Left lung (tissue), 10 donors: ENCODE results near the gene RNF38. TPM values are rescaled to one million over a fixed set of nuclear protein-coding genes. Genes with fewer than 3 reads are reported as not detected.

Source experiments
- ATAC-seq: fragments of 200-7000 bp; cut with Tn5 transposase; one replicate; pipeline ENCODE4 v1.9.1; 2020; ENCODE audit warnings: moderate library complexity
- DNase-seq, 4 donors: peaks; one replicate each; pipeline ENCODE4 v3.0.0-alpha.2; 2013 to 2020
- H3K27ac ChIP-seq, 2 donors: fragments of 200-600 bp; sonication (generic) in 1 of 2; one replicate each; pipeline versions ENCODE4 v1.5.0 to v1.8.0; 2020 to 2021
- H3K27me3 ChIP-seq, 2 donors: fragments of 200-600 bp; sonication (generic) in 1 of 2; one replicate each; pipeline versions ENCODE4 v1.5.0 to v1.8.0; 2020 to 2021
- H3K36me3 ChIP-seq, 2 donors: fragments of 200-600 bp; sonication (generic) in 1 of 2; one replicate each; pipeline versions ENCODE4 v1.5.0 to v1.8.0; 2020 to 2021
- H3K4me1 ChIP-seq, 2 donors: fragments of 200-600 bp; one replicate each; pipeline ENCODE4 v1.8.0; 2021
- H3K4me3 ChIP-seq, 2 donors: fragments of 200-600 bp; sonication (generic) in 1 of 2; one replicate each; pipeline versions ENCODE4 v1.5.0 to v1.8.0; 2020 to 2021; ENCODE audit warnings: mild to moderate bottlenecking in 1 of 2
- H3K9me3 ChIP-seq, 2 donors: fragments of 200-600 bp; sonication (generic) in 1 of 2; one replicate each; pipeline versions ENCODE4 v1.5.0 to v1.8.0; 2020 to 2021
- CTCF ChIP-seq, 2 donors: fragments of 200-600 bp; sonication (generic) in 1 of 2; IDR thresholded peaks; one replicate each; pipeline versions ENCODE4 v1.5.0 to v1.8.0; 2021; ENCODE audit warnings: antibody characterized with exemption in 2 of 2
- intact Hi-C, 2 donors: fragments of 100-400 bp; cut with DNase I; formaldehyde crosslinking; loops; one replicate each; pipeline versions ENCODE4 v1.11.2 to v1.14.2; 2022
- polyA plus RNA-seq, 6 donors: library from polyadenylated mRNA; unstranded; fragments of 120-200 nt; gene quantifications; one replicate each; pipeline ENCODE4 v1.2.1, GENCODE V29; 2013; ENCODE audit not compliant: insufficient read length in 6 of 6
- total RNA-seq, 2 donors: library from RNA; stranded (reverse); fragmentation: NEBNext Ultra II Directional; extraction: Animal tissue kit (Norgen Biotek cat#: 25700); gene quantifications; one replicate each; pipeline ENCODE4 v1.2.1, GENCODE V29; 2021
- donor health status: DM: no; HTN: yes; CAD: no.
- donor health status: DM: no; HTN: no; CAD: no.

RNF38 gene
- total and polyA plus RNA-seq, 8 donors, result 35.5 to 47.2 (median 41.0) TPM

DNA sequence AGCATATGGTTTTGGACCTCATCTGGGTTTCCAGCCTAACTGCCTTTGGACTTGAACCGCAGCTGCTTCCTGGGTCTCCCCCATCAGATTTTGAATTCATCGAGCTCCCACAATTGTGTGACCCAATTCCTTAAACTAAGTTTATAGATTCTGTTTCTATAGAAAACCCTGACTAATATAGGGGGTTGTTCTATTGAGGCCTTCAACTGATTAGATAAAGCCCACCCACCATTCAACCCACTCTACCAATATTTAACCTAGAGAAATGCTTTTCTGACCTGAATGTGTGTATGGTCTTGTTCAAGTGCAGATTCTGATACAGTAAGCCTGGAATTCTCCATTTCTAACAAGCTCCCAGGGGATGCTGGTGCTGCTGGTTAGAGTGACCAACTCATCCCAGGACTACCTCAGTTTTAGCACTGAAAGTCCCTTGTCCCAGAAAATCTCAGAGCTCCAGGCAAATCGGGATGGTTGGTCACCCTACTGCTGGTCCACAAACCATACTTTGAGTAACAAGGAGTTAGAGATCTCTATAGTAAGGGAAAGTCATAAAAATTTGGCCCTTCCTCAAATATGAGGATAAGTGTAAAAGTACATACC lies 110.1 kb downstream of the RNF38 start:
- intact Hi-C loops, result no loop called here
- no peak for ATAC-seq
- H3K9me3 ChIP-seq, result no peaks in the 10 kb centered on the region

DNA sequence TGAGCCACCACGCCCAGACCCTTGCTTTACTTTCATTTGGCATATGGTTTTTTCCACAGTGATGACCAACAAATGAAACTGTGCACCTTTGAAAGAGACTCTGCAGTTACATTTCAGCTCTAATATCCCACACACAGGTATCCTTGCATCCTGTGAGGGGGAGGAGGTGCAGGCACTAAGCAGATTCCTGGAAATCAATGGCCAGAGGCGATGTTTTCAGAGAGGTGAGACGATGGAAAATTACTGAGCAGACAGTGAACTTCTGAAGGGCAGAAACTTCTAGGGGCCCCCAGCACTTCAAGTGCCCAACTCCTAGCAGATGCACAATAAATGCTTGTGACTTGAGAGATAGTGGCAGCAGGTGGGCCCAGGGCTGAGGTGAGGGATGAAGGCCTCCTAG lies 112.0 kb downstream of the RNF38 start:
- no peak overlapping the region for H3K4me3 ChIP-seq
- H3K27ac ChIP-seq, result no peak overlapping the region
- no peaks in the 10 kb centered on the region for H3K36me3 ChIP-seq
- no peak for DNase-seq
- no peak for ATAC-seq
- intact Hi-C loops, result no loop called here
- no peaks in the 10 kb centered on the region for H3K4me1 ChIP-seq
- H3K27me3 ChIP-seq, result no peaks in the 10 kb centered on the region
- H3K9me3 ChIP-seq, result no peaks in the 10 kb centered on the region
- TF ChIP-seq CTCF (IDR thresholded peaks at IDR 0.05), result no peak

More for the DNA sequence above, 110.1 kb downstream of the RNF38 start:
- H3K27ac ChIP-seq, result no peak overlapping the region
- no peak overlapping the region for H3K4me3 ChIP-seq
- DNase-seq, result no peak
- H3K36me3 ChIP-seq, result no peaks in the 10 kb centered on the region
- TF ChIP-seq CTCF (IDR thresholded peaks at IDR 0.05), result no peak
- no peaks in the 10 kb centered on the region for H3K27me3 ChIP-seq
- H3K4me1 ChIP-seq, result no peaks in the 10 kb centered on the region

Other genes with a start within 250 kb of the RNF38 start
- 1 to 10 TPM in 1 of 2 donors, under 1 TPM in 1; 0.67 to 1.5 TPM for gene CCIN, start 230.9 kb downstream of the RNF38 start, total RNA-seq
- gene CCIN, start 230.9 kb downstream of the RNF38 start, polyA plus RNA-seq, result under 1 TPM in 4 of 6 donors, not detected in 2; 0.13 to 0.21 (median 0.14) TPM
- 100 to 1,000 TPM; 199 to 219 TPM for gene CLTA, start 209.3 kb downstream of the RNF38 start, total RNA-seq
- gene CLTA, start 209.3 kb downstream of the RNF38 start, polyA plus RNA-seq, result 100 to 1,000 TPM; 210 to 237 (median 223) TPM
- 10 to 100 TPM; 15.7 to 17.3 TPM for gene GNE, start 141.8 kb downstream of the RNF38 start, total RNA-seq
- gene GNE, start 141.8 kb downstream of the RNF38 start, polyA plus RNA-seq, result 10 to 100 TPM; 19.5 to 21.3 (median 20.2) TPM
- gene MELK, start 172.6 kb upstream of the RNF38 start, total RNA-seq, result 1 to 10 TPM; 4.9 to 9.4 TPM
- gene MELK, start 172.6 kb upstream of the RNF38 start, polyA plus RNA-seq, result 10 to 100 TPM; 14.3 to 32.1 (median 20.1) TPM